GM21528 (cell line): ENCODE measurements around the gene IFNGR2.
"Not testable (repeated sequence)": the region's sequence is repeated elsewhere in the genome, so short reads cannot be mapped to it uniquely, and the experiment has no call there.

Experiments used
- ATAC-seq: cut with Tn5 transposase; IDR thresholded peaks from one replicate; pipeline ENCODE4 v1.9.1; 2021; ENCODE audit warnings: mild to moderate bottlenecking, moderate library complexity; ENCODE audit not compliant: unreplicated experiment, low FRiP score

The IFNGR2 gene

DNA sequence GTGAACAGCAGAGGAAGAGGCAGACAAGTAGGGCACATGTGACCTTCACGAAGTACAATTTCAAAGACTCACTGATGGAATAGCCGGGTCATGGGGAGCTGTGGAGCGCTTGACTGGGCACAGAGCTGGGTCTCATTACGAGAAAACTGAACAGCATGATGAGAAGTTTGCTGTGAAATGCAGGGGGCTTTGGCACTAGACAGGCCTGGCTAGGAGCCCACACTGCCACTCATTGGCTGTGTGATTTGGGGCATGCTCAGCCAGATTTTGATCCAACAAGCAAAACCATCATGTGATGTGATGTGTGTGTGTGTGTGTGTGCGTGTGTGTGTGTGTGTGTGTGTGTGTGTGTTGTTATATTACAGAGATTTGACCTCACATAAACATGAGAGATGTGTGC is 4.9 kb upstream of the IFNGR2 start:
- ATAC-seq, result no peak

DNA sequence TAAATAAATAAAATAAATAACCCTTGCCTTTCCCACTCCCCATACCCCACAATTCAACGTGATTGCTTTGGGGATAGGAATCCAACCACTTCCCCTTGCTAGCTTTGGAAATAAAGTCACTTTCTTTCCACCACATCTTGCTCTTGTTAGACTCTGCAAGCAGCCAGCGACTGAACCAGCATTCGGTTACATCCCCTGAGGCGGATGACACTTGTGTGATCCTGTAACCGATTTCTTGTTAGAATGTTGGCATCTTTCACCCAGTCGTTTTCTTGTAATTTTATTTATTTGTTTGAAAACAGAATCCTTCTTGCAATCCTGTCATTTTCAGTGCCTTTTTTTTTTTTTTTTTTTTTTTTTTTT is 1.6 kb upstream of the IFNGR2 start:
- no peak for ATAC-seq

DNA sequence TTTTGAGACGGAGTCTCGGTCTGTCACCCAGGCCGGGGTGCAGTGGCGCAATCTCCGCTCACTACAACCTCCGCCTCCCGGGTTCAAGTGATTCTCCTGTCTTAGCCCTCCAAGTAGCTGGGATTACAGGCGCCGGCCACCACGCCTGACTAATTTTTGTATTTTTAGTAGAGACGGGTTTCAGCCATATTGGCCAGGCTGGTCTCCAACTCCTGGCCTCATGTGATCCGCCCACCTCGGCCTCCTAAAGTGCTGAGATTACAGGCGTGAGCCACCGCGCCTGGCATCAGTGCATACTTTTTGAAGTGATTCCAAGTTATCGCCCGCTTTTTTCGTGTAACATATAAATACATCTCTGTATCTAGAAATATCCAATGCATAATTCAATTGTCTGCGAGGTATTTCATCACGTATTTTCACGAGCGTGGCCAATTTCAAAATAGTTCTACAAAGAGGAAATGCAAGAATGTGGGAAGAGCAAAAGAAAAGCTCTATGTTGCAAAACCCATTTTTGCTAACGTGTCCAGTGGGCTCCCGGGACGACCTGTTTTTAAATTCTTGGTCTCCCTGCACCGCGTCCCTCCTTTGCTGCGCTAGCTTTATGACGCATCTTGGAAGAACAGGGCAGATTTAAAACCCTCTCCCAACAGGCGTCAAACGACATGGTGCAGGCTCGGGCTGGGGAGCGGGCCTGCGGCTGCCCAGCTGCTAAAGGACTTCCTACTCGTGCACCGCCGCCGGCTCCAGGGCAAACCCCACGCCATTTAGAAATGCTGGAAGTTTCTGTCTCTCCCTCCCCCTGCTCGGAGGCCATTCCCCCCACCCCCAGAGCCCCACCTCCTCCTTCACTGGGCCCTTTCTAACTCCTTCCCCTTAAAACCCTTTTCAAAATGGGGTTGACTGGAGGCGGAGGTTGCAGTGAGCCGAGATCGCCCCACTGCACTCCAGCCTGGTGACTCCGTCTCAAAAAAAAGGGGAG is 923 bp upstream of the IFNGR2 start:
- no peak for ATAC-seq

DNA sequence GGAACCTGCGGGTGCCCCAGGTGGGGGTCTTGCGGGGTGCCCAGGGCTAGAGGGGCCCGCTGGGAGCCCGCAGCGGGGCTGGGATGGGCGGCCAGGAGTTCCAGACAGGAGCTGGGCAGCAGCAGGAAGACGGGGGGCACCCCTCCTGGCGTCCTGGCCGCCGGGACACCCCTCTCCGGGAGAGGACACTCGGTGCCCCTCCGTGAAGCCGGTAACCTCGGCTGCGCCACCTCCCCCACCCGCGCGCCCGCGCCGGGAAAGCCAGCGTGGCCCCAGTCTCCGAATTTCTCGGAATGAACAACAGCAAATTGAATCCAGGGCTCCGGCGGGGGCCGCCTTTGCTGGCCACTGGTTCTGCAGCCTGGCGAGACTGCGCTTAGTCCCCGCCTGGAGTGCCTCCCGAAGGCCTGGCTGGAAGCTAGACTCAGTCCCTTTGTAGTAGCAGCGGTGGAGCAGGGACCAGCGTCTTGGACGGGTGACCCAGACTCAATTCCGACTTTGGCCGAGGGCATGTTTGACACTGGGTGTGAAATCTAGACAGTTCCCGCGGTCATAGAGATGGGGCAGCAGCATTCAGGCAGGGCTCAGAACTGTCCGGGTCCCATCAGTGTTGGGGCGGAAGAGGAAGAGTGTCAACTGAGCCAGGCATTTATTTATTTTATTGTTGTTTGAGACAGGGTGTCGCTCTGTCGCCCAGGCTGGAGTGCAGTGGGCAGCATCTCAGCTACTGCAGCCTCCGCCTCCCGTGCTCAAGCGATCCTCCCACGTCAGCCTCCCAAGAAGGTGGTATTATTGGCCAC is 773 bp downstream of the IFNGR2 start:
- peak; percentile 41 for ATAC-seq

DNA sequence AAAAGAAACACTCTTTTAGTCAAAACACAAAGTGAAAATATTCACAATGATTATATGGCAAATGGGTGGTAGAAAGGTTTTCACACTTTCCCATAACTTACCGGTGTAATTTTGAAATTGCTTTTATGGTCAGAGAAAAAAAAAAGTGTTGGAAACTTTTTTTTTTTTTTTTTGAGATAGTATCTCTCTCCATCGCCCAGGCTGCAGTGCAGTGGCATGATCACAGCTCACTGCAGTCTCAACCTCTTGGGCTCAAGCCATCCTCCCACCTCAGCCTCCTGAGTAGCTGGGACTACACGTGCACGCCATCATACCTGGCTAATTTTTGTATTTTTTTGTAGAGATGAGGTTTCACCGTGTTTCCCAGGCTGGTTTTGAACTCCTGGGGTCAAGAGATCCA is 3.3 kb downstream of the IFNGR2 start:
- no peak for ATAC-seq

DNA sequence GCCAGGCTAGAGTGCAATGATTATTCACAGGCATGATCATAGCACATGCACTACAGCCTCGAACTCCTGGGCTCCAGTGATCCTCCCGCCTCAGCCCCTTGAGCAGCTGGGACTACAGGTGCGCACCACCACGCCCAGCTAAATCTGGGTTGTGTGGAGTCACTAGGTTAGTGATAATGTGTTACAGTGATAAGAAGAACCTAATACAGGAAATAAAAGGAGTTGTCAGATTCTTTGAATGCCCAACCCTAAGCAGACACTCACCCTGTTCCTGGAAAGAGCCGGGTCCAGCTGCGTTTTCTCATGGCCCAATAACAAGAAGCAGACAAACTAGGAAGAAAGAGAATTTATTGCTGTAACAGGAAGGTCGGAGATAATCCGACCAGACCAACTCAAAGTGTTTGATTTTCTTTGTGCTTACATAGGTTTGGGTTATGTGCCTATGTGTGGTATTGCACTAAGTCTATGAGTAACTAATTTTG is 8.8 kb downstream of the IFNGR2 start:
- no peak for ATAC-seq

DNA sequence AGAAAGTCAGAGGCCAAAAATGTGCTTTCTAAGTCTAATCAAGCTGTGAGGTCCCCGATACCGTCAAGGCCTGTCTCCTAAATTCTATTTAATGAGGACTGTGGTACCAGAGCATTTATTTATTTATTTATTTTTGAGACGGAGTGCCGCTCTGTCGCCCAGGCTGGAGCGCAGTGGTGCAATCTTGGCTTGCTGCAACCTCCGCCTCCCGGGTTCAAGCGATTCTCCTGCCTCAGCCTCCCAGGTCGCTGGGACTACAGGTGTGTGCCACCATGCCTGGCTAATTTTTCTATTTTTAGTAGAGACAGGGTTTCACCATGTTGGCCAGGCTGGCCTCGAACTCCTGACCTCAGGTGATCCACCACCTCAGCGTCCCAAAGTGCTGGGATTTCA is 9.2 kb downstream of the IFNGR2 start:
- not testable (repeated sequence) for ATAC-seq

DNA sequence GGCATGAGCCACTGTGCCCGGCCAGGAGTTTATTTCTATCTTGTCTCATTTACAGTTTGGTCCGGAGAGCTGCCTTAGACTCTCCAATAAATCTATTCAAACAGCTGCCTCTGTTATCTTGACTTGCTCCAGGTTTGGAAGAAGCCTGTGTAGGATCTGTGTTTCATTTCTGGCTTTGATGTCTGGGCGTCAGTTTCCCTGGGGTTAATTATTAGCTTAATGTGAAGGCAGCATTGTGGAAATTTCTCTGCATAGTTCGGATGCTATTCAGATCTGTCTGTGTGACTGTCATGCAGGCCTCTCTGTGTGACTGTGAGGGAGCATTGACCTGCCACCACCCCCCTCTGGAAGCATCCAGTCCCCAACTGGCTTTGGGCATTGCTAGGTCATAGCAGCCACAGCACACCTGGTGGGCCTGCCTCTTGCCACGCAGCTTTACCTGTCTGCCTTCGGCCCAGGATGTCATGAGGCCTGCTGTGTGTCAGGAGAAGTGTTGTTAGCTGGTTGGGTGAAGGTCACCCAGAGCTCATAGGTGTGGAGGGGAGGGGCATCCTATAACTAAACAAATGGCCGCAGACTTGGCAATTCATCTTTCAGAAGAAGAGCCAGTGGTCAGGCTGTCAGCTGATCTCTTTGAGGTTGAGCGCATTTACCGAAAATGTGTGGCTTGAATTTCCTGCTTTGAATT is 9.8 kb downstream of the IFNGR2 start:
- no peak for ATAC-seq

DNA sequence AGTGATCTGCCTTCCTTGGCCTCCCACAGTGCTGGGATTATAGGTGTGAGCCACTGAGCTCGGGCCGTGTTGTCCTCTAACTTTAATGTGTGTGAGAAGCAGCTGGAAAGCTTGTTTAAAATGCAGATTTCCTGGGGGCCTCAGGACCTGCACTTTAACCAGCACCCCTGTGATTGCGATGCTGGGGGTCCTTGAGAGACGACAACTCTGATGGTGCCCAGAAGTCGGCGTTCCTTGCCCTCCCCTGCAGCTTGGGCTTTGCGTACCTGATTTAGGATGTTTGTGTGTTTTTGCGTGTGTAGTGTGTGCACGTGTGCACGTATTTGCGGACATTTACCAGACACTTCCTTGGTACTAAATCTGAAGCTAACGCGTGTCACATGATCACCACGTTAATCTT is 10.9 kb downstream of the IFNGR2 start:
- ATAC-seq, result no peak

DNA sequence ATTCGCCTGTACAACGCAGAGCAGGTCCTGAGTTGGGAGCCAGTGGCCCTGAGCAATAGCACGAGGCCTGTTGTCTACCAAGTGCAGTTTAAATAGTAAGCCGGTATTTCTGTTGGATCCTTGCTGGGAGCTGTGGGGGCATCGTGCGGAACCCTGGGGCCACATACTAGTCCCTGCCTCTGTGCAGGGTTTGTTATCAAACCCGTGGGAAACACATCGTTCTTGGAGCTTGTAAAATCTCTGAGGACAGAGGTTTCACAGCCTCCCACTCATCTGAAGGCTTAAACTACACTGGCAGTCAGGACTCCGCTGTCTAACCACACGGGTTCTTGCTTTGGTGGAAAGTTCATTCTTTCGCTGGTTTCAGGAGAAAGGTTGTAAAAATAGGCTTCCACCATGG is 11.7 kb downstream of the IFNGR2 start:
- no peak for ATAC-seq

DNA sequence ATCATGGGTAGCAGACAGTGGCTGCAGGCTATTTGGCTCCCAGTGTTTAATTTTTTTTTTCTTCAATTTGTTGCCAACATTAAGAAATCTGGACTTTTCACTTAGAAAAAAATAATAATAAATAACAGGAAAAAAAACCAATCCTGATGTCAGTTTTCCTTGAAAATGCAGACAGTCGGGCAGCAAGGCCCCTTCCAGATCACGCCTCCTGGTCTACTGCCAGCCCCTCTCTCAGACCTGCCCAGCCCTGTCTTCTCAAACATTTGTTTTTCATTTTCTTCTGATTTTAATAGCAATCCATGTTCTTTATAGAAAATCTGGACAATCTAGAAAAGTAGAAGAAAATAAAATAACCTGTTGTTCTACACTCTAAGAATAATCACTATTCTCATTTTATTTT is 15.5 kb downstream of the IFNGR2 start:
- no peak for ATAC-seq

DNA sequence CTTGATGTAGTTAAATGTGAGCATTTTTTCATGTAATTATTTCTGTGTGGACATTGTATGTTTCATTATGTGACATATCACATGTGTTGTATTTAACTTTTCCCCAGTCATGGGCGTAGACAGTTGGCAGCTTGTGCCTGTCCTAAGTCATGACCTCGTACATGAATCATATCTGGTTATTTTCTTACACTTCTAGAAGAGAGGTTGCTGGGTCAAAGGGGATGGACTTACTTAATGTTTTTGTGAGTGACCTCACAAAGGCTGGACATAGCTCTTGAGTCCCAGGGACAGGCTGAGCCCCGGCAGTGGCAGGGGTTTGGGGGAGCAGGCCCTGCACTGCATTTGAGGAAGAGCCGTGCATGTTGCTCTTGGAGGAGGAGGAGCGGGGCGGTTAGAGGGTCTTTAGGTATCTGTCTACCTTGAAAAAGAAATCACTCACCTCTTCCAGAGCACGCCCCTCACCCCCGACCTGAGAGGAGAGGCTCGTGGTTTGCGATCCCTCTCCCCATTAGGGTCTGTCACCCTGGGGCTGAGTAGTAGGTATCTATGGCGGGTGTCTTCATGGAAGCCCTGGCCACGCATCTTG is 16.4 kb downstream of the IFNGR2 start:
- ATAC-seq, result no peak

DNA sequence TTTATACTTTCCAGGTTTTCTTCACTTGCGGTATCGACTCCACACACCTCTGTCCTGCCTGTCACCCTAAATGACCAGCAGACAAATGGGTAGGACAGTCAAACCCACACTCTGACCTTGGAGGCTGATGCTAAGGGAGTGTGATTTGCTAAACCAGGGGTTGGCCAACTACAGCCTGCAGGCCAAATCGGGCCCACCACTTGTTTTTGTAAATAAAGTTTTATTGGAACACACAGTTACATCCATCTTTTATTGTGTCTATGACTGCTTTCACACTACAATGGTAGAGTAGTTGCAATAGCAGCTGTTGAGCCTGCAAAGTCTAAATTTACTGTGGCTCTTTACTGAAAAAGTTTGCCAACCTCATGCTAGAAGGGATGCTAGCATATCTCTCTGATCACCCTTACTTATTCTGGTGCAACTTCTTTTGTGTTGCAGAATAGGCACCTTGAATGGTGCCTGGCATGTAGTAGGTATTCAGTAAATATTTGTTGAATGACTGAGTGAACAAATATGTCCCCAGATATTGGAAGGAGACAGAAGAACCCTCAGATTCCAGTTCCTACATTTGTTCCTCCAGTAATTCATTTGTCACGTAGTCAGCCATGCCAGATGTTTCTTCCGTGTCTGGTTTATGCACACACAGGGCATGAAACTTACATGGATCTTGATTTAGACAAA is 18.6 kb downstream of the IFNGR2 start:
- no peak for ATAC-seq

DNA sequence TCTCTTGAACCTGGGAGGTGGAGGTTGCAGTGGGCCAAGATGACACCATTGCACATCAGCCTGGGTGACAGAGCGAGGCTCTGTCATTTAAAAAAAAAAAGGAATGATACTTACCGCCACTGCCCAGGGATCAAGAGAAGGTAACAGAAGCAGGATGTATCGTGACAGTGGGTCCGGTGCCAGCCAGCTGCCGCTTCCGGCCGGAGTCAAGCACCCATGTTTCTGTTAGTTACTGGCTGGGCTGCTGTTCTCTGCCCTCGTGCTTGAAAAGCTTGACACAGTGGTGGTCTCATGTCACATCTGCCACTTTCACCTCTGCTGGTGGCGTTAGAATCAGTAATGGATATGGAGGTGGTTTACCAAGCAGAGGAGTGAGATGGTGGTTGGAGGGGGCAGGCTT is 21.0 kb downstream of the IFNGR2 start:
- ATAC-seq, result no peak

DNA sequence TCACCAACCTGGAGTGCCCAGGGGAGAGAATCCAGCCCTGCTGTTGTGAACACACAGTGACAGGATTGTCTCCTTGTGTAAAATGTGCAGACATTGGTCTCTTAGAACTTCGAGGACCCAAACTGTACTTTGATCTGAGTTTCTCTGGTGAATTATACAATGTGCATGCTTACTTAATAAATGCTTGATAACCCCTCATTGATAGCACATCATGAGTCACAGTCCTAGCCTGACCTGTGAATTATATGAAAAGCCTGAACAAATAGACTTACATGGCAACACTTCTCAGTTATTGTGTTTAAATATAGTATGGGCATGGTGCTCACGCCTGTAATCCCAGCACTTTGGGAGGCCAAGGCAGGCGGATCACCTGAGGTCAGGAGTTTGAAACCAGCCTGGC is 22.6 kb downstream of the IFNGR2 start:
- ATAC-seq, result no peak

DNA sequence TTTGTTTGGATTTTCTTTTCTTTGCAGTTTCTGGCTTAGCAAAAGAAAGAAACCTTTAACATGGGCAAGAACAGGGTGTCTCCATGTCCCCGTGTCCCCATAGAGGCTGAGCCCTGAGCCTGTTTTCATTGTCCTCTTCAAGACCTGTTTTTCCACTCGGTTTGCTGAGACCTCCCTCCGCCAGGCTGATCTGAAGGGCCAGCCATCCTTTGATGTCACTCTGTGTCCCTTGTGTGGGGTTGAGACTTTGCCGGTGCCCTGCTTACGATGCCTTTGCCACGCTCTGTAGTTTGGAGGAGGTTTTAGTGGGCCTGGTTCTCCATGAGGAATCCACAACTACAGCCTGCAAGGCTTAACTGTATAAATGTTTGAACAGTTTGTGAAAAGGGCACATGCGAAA is 23.8 kb downstream of the IFNGR2 start:
- ATAC-seq, result no peak

DNA sequence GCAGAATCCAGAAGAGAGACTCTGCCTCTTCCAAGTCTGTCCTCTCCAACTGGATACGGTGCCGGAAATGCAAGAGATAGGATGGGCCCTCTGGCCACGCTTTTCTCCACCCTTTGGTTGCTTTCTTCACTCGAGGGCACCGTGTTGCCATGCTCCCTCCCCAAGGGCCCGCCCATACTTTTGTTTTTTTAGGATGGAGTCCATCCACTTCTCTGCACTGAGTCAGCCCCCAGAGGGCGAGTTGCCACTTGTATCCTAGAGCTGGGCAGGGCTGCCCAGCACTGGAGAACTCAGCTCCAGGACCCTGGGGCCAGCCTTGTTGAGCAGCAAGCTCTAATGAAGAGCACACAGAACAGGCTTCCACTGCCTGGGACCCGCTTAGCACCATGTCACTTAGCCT is 25.5 kb downstream of the IFNGR2 start:
- no peak for ATAC-seq

DNA sequence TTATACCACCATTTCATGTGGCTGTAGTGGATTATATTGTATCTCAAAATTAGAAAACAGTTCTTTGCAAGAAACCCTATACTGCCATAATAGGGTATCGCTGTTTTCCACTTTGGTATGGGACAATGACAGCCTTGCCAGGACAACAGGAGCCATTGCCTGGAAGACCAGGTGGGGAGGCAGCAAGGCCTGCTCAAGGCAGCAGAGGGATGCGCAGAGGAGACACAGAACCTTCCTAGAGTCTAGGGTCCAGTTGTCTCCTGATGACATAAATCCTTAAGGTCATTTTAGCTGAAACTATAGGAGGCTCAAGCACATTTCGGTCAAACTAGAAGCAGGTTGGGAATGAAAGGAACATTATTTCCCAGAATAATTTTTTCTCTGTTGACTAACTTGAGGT is 27.6 kb downstream of the IFNGR2 start:
- ATAC-seq, result no peak

DNA sequence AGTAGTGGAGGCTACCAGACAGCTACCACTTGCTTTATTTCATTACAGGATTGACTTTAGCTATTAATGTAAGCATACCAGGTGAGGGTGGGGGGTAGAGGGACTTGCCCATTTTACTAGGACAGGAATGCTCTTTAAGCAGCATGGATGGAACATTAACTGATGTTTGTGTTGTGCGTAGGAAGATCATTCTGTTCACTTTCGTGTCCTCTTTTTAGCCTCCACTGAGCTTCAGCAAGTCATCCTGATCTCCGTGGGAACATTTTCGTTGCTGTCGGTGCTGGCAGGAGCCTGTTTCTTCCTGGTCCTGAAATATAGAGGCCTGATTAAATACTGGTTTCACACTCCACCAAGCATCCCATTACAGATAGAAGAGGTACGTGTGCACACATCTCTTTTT is 29.3 kb downstream of the IFNGR2 start:
- no peak for ATAC-seq

DNA sequence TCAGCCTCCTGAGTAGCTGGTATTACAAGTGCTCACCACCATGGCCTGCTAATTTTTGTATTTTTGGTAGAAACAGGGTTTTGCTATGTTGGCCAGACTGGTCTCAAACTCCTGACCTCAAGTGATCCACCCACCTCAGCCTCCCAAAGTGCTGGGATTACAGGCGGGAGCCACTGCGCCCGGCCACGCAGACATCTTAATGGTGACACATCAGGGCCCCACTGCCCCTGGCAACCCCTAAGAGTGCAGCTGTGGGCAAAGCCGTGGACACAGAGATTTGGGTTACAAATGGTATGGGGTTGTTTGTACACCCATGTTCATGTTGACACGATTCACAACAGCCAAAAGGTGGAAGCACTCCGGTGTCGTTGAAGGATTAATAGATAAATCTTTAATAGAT is 29.8 kb downstream of the IFNGR2 start:
- no peak for ATAC-seq
